Measurements from ENCODE around the gene LDB3.
"Not testable (repeated sequence)": the region's sequence is repeated elsewhere in the genome, so short reads cannot be mapped to it uniquely, and the experiment has no call there.

Gene LDB3, protein sequence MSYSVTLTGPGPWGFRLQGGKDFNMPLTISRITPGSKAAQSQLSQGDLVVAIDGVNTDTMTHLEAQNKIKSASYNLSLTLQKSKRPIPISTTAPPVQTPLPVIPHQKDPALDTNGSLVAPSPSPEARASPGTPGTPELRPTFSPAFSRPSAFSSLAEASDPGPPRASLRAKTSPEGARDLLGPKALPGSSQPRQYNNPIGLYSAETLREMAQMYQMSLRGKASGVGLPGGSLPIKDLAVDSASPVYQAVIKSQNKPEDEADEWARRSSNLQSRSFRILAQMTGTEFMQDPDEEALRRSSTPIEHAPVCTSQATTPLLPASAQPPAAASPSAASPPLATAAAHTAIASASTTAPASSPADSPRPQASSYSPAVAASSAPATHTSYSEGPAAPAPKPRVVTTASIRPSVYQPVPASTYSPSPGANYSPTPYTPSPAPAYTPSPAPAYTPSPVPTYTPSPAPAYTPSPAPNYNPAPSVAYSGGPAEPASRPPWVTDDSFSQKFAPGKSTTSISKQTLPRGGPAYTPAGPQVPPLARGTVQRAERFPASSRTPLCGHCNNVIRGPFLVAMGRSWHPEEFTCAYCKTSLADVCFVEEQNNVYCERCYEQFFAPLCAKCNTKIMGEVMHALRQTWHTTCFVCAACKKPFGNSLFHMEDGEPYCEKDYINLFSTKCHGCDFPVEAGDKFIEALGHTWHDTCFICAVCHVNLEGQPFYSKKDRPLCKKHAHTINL

DNA sequence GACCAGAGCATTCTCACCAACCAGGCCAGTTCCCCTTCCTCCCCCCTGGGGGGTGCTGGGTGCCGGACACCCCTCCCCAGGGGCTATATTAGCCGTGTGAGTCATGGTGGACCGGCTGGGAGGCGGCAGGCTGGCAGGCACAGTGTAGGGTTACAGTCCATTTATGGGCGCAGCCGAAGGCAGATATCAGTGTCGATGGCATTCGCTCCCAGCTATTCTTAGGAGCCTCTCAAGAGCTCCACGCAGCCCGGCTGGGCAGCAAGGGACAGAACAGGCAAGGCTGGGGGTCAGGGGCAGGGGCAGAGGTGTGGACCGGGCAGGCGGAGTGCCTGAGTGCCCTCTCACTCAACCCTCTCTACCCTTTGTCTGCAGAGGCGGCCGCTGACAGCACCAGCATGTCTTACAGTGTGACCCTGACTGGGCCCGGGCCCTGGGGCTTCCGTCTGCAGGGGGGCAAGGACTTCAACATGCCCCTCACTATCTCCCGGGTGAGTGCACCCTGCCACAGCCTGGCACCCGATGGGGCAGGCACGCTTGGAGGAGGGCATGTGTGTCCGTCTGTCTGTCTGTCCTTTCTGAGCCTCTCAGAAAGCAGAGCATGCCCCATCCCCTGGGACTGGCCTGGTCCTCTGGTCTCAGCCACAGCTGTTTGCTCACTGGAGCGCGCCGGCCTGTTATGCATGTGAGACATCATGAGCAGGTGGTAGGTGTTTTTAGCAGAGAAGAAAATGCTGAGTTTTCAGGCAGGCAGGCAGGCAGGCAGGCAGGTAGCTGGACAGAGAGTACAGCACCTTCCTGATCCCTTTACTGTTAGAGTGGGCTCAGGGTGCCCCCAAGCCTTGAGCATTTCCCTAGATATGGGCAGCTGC is at the start of gene LDB3:
Gene LDB3, plus strand, starts transcription at position 215 of the 869 bp plus-strand sequence. Its CDS starts 181 bp downstream, at position 396.
- DNase-seq = no peak

DNA sequence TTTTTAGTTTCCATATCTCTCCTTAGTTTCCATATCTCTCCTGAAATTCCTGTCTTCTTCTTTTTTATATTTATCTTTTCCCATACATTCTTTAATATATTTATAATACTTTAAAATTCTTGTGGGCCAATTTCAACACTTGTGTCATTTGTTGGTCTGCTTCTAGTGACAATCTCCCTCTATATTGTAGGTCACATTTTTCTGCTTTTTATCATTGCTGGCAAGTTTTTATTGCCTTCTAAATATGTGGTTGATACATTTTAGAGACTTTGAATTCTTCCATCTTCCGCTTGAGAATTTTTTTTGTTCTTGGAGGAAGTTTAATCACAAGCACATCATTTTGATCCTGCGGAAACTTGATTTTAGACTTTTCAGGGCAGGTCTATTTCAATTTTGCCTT is 40.0 kb upstream of the LDB3 start:
- DNase-seq = no peak

DNA sequence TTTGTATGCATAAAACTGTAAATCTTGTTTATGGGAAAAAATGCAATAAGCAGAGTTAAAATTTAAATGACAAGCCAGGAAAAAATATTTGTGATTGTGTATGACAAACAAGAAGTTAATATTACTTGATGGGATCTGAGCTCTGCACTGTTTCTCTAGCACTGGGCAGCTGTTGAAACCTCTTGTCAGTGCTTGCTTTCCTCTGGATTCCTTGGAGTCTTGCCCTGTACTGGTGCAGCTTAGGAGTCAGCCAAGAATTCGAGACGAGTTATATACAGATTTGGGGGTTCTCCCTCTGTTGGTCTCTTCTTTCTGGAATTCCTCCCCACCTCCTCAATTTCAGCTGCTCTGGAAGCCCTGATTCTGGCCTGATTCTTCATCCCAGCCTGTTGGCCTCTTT is 38.2 kb upstream of the LDB3 start:
- no peak for DNase-seq

DNA sequence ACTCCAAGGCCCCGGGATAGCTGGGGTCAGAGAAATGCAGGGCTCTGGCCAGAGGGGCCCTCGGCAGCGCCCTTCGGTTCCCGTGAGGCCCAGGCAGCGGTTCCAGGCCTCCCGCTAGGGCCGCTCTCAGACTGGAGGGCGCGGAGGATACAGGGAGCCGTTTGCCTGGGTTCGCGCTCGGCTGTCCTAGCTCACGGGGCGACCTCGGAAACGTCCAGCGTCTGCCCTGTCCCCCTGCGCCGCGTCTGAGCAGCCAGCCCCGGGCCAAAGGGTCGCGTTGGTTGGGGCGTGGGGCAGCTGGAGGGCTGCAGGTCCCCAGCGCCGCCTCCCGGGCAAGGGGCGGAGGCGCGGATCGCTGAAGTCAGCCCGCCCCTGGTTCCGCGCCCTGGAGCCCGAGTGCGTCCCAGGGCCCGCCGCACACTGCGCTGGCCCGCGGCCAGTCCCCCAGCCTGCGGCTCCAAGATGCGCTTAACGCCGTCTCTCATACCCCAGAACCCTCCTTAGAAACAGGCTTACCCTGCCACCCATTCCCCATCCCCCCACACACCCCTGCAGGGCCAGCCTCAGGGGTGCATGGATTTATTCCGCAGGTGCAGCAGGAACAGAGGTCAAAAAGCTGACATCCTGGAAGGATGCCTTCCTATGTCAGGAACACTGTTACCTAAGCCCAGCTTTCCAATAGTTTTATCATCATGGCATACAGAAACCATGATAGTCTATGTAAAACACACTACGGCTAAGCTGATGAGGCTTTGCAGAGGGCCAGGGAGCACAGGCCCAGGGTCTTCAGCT is 36.1 kb upstream of the LDB3 start:
- no peak for DNase-seq

DNA sequence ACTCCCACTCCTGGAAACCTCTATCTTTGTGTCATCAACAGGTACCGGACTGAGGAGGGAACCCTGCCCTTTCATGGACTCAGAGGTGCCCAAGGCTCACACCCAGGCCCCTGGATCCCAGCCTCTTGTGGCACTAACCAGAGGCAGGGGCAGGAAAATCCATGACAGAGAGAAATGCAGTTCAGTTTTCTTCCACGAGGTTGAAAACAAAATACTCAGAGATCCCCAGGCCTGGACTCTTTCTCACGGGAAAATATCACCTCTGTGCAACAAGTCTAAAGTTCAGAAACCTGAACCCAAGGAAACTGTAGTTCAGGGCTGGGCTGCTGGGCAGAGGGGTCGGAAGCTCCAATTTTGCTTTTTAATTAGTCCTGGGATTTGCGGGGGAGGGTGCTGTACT is 35.4 kb upstream of the LDB3 start:
- DNase-seq = no peak

DNA sequence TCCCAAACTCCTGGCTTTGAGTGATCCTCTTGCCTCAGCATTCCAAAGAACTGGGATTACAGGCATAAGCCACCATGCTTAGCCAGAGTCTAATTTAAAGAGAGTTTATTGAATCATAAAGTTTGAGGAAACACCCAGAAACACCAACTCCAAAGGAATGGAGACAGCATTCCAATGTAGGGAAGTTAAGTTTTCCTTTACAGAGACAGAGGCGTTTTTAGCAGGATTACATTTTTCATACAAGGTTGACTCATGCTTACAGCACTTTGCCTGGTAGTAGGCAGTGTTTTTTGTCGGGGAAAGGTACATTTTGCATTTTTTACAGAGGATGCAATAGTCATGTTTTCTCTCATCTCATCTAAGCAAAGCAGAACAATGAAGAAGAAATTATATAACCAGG is 32.9 kb upstream of the LDB3 start:
- no peak for DNase-seq

DNA sequence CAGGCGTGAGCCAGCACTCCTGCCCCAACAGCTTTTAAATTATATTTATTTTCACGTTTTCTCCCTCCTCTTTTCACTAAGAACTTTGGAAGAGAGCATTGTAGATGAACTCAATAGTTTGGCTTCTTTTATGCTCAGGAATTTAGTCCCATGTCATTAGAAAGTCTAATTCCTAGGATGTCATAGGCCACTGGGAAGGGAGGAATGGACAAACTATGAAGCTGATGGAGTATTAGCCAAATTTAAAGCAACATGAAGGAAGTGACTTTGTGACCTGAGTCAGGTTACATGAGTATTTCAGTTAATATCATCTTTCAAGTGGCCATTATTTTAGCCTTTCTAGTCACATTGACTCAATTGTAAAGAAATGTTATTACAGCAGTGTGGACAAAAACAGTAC is 32.0 kb upstream of the LDB3 start:
- DNase-seq = no peak

DNA sequence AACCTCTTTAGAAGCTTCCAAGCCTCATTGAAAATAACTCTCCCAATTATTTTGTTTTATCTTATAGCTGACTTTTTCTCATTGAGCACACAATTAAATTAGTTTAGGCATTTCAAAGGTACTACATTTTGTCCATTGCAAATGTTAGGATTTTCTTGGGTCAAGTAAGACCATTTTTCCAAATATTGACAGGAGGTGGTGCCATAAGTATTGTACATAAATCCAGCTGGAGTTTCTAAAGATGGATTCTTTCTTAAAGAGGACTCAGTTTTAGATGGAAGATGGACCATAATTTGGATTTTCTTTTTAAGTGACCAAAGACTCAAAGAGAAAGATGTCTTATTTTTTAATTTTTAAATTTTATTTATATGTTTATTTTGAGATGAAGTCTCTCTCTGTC is 26.3 kb upstream of the LDB3 start:
- no peak for DNase-seq

DNA sequence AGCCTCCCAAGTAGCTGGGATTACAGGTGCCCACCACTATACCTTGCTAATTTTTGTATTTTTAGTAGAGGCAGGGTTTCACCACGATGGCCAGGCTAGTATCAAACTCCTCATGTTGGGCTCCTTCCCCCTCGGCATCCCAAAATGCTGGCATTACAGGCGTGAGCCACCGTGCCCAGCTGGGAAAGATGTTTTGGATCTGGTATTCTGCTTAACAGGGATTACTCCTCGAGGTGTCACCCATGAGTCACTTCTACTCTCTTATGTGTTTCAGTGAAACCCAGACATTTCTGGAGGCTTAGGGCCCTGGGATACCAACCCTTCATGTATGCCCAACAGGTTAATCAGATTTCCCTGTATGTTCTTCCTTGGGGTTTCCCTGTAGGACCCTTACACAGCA is 25.8 kb upstream of the LDB3 start:
- DNase-seq = no peak

DNA sequence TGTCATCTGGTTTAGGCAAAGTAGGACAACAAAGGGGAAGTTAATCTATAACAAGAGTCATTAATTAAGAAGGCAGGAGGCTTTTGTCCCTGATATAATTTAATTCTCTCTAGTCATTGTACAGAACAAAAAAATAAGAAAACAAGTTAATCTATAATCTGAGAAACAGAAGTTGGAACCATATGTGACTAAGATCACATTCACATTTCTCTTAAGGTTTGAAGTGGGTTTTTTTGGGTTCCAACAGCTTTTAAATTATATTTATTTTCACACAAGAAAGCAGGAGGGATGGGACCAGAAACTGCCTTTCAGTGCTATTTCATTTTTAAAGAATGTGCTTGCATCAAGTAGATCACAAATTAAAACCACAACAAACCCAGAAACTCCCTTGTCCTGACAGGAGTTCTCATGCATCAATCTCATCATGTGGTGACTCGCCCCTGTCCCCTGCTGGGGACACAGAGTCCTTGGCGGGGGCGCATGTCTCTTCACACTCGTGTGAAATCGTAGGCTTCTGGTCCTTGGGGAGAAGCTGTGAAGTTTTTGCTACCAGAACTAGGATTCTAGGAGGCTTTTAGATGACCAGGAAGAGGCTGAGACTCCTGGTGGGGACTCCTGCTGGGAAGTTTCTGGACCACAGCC is 24.0 kb upstream of the LDB3 start:
- DNase-seq = no peak

DNA sequence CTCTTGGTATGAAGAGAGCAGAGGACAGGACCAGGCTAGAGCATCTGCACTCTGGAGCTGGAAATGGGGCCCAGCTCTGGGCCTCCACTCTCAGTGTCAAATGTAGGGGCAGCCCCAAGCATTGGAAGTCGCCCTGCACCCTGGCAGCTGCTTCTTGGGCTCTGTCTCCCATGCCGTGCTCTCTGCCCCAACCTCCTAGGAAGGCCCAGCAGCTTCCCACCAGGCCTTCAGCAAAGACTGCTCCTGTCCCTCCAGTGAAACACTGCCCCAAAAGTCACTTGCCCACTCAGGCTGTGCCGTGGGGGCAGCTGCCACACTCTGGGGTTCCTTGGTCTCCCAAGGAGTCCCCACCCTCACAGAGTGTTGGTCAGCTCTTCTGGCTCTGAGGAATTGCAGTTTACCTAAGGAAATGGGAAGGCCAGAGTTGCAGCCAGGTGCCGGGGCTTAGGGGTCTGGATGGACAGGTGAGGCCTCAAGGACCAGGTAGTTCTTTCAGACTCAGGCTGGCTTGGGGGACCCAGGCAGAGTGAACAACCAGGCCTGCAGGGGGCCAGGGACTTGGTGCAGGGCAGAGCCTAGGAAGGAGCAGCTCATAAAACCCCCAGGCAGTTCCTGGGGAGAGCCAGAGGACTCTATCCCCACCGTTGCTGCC is 23.4 kb upstream of the LDB3 start:
- DNase-seq = no peak

DNA sequence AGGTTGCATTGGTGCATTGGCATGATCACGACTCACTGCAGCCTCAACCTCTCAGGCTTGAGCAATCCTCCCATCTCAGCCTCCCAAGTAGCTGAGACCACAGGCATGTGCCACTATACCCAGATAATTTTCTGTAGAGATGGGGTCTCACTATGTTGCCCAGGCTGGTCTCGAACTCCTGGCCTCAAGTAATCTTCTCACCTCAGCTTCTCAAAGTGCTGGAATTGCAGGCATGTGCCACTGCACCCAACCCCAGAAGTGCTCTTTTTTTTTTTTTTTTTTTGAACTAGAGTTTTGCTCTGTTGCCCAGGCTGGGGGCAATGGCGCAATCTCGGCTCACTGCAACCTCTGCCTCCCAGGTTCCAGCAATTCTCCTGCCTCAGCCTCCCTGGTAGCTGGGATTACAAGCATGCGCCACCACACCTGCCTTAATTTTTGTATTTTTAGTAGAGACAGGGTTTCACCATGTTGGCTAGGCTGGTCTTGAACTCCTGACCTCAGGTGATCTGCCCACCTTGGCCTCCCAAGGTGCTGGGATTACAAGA is 22.6 kb upstream of the LDB3 start:
- not testable (repeated sequence) for DNase-seq

DNA sequence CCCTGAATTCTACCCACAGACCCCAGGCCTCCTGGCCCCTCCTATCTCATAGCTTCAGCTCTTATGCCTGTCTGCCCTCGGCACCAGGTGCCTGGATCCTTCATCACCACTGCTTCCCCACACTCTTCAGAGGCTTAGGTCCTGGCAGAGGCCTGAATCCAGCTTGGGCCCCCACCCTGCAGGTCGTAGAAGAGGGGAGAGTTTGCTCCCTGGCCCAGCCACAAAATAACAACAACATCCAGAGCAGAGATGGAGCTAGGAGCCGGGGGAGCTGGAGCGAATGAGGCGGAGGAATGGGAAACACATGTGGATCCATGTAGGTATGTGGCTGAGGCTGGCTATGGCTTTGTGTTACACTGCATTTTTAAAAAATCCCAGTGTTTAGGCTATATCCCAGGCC is 21.8 kb upstream of the LDB3 start:
- DNase-seq = no peak

DNA sequence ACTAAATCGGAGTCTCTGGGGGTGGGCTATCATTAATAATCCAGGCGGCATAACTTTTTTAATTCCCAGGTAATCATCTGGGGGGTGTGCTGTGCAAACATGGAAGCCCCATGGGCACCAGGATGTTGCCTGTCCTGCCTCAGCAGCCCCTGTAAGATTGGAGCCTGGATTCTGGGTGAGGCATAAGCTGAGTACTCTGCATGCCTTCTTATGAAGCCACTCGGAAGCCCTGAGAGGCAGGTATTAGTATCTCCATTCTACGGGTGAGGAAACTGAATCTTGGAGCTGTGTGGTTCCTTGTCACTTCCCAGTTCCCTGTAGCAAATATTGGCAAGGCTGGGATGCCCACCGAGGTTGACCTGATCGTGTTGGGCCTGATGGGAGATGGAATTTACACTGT is 21.4 kb upstream of the LDB3 start:
- DNase-seq = no peak

DNA sequence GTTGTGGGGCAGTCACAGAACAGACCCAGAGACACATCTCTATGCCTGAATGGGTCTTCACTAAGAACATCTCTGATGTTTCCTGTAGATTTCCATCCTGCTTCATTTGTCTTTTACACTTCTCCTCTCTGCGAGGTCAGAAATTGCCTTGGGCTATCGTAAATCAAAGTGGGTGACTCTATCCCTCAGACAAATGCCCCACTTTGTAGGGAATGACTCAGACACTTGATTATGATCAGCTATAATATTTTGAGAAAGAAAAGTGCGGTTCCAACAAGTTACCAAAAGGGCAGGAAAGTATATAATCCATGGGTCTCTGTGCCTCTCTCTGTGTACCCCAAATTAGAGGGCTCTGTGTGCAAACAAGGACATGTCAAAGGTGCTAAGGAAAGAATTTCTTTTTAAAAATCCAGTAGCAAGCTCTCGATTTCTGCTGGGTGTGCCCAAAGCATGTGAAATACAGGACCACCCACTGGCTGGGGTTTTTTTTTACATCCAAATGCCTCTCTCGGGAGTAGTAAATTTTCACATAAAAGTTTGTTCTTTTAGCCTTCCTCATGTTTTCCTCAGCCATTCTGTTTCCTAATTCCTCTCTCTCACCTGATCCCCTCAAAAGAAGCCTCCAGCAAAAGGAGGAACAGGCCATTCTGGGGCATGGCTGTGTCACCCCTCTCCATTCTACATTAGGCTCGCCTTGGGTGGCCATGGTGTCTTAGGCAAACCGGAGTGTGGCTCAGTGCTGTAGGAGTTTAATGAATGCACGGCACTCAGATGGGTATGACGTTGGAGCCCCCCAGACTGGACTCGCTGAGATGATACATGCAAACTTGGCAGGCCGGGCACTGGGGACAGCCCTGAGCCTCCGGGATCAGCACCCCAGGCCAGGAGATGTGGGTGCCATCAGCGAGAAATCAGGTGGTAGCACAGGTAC is 20.3 kb upstream of the LDB3 start:
- DNase-seq = no peak

DNA sequence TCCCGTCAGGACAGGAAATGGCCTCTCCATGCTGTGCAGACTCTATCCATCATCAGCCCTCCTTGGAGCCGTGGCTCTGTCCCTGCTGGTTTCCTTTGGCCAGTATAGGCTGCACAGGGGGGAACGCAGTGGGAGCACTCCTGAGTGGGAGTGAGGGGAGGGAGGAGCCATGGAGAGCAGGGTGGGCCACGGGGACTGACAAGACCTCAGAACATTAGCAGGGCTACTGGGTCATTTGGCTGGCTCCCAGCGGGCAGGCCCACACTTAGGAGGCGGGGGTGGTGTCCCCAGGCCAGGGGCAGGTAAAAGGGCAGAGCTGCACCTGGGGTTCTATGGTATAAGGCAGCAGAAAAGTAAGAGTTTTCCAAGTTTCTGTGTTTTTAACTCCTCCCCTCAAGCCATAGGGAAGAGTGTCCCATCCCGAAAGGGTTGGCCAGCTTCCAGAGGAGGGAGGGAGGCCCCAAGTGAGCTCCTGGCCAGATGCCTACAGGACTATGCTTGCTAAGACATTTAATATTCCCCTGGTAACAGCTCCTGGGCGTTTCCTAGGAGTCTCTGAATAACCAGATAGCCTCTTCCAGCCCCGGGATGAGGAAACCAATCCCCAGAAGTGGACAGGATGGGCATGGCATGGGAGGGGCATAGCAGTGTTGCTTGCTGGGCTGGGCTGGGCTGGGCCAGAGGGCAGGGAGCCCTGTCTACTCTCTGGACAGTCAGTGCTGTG is 19.4 kb upstream of the LDB3 start:
- no peak for DNase-seq

DNA sequence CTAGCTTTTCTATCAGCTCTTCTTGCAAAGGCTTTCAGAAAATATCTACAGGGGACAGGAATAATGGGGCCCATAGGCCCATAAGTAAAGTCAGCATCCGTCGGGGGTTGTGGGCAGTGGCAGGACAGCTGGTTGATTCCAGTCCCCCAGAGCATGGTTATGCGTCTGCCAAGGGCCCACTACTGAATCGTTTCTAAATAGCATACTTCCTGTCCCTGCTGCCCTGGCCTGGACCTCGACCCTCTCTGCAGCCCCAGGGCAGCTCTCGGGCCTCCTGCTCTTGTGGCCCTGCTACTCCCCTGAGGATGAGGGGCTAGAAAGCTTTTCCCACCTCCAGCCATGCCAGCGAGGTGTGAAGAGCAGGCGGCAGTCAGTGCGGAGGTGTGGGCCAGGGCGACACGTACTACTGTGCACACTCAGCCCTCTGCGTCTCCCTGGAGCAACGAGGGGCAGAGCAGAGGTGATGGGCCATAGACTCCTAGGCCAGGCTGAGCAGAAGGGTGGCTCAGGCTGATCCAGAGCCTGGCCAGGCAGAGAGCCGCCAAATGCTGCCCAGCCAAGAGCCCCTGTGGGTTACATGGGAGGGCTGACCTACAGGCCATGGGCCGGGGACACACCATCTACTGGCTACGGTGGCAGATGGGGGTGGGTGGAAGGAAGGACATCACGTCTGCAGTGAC is 18.7 kb upstream of the LDB3 start:
- no peak for DNase-seq

DNA sequence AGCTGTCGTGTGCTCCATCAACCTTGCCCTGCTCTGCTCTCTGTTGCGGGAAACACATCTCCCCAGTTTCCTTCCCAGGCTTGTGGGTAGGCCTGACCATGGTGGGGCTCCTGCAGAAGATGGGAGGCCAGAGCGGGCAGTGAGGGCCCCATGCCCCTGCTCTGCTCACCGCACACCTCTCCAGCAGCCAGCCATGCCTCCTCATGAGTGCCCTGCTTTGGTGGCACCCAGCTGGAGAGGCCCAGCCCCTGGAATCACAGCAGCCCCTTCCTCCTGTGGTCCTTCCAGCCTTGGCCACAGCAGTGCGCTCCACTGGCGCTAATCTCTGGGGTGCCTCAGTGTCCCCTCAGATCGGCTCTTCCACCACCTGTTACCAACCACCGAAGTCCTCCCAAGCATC is 18.2 kb upstream of the LDB3 start:
- DNase-seq = no peak

DNA sequence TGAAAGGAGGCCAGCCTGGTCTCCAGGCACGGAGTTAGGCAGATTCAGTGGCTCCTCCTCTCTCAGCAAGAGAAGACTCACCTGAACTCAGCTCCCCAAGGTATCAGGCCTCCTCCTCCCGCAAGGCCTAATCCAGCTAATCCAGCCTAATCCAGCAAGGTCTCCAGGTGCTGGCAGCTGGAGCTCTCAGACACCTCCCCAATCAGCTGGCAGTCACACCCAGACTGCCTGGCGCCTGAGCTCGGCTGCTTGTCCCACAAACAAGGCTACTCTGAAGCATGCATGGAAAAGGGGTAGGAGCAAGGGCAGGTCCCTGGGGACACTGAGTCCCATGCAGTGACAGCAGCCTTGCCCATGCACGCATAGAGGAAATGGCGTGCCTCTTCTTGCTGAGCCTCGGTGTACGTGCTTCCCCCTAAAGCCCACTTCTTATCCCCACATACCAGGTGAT is 17.3 kb upstream of the LDB3 start:
- DNase-seq = no peak
